Osteocyte (in vitro differentiated cells): ENCODE results near the gene ANXA4. TPM values are rescaled to one million over a fixed set of nuclear protein-coding genes. Genes with fewer than 3 reads are reported as not detected.

Experiments
- DNase-seq: peaks from one replicate; pipeline ENCODE4 v3.0.0; 2021; ENCODE audit warnings: mixed read lengths; ENCODE audit not compliant: unreplicated experiment; ENCODE audit errors: extremely low spot score
- H3K27ac Mint-ChIP-seq: one replicate; pipeline ENCODE4 v1.8.0; 2021; ENCODE audit warnings: mild to moderate bottlenecking, mixed read lengths; ENCODE audit not compliant: unreplicated experiment
- H3K27me3 Mint-ChIP-seq: one replicate; pipeline ENCODE4 v1.8.0; 2021; ENCODE audit warnings: mixed read lengths; ENCODE audit not compliant: unreplicated experiment
- H3K36me3 Mint-ChIP-seq: one replicate; pipeline ENCODE4 v1.8.0; 2021; ENCODE audit warnings: mixed read lengths; ENCODE audit not compliant: unreplicated experiment
- H3K4me1 Mint-ChIP-seq: one replicate; pipeline ENCODE4 v1.8.0; 2021; ENCODE audit warnings: mixed read lengths; ENCODE audit not compliant: unreplicated experiment
- H3K4me3 Mint-ChIP-seq: one replicate; pipeline ENCODE4 v1.8.0; 2021; ENCODE audit warnings: mild to moderate bottlenecking, moderate library complexity, mixed read lengths; ENCODE audit not compliant: unreplicated experiment
- H3K9me3 Mint-ChIP-seq: one replicate; pipeline ENCODE4 v1.8.0; 2021; ENCODE audit warnings: mixed read lengths; ENCODE audit not compliant: unreplicated experiment
- total RNA-seq: library from RNA; stranded (reverse); gene quantifications from 2 replicates; pipeline ENCODE4 v1.2.1, GENCODE V29; 2021
- TF ChIP-seq, protein P1 (sequence below): fragments of 200-600 bp; sonication (generic); IDR thresholded peaks from 2 replicates; pipeline ENCODE4 v1.5.0; 2021; ENCODE audit warnings: antibody characterized with exemption, mild to moderate bottlenecking, moderate library complexity

The ANXA4 gene
- total RNA-seq, 1 donor from 2014 or later, result 76.6 TPM

DNA sequence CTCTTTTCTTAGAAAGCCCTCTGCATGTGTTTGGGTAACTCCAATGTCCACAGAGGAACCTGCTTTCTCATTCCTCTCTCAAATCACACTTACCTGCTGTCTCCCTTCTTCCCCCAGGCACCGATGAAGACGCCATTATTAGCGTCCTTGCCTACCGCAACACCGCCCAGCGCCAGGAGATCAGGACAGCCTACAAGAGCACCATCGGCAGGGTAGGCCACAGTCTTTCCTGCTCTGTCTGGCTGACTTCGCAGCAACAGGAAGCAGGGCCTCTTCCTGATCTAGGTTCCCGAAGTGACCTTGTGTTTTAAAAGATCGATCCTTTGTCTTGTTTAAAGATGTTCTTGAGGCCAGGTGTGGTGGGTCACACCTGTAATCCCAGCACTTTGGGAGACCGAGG is 62.5 kb downstream of the ANXA4 start:
- Mint-ChIP-seq H3K4me3 (no peak overlapping the region), H3K4me1 (peaks cover 2% of the 10 kb centered on the region), H3K27ac (no peak overlapping the region), H3K27me3 (no peaks in the 10 kb centered on the region), H3K9me3 (no peaks in the 10 kb centered on the region), H3K36me3 (peaks cover 26% of the 10 kb centered on the region)
- TF ChIP-seq, protein P1, sequence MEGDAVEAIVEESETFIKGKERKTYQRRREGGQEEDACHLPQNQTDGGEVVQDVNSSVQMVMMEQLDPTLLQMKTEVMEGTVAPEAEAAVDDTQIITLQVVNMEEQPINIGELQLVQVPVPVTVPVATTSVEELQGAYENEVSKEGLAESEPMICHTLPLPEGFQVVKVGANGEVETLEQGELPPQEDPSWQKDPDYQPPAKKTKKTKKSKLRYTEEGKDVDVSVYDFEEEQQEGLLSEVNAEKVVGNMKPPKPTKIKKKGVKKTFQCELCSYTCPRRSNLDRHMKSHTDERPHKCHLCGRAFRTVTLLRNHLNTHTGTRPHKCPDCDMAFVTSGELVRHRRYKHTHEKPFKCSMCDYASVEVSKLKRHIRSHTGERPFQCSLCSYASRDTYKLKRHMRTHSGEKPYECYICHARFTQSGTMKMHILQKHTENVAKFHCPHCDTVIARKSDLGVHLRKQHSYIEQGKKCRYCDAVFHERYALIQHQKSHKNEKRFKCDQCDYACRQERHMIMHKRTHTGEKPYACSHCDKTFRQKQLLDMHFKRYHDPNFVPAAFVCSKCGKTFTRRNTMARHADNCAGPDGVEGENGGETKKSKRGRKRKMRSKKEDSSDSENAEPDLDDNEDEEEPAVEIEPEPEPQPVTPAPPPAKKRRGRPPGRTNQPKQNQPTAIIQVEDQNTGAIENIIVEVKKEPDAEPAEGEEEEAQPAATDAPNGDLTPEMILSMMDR, result no peak
- peak; percentile 53 for DNase-seq

DNA sequence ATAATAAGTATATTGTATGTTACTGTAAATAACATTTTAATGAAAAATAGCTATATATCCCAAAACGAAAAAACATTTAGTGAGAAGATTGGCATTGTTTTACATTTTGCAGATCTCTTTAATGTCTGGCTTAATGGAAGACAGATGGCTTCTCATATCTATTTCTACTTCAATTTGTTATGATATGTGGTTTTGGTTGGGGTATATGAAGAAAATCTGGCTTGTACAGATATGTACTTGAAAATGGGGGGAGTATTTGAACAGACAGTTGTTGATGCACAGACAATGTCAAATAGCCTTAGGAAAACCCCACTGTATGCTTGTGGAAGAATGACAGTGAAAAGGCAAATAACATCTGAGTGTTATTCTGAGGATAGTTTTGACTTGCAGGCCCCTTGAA is 64.0 kb downstream of the ANXA4 start:
- no peak overlapping the region for H3K27ac Mint-ChIP-seq
- no peaks in the 10 kb centered on the region for H3K27me3 Mint-ChIP-seq
- no peaks in the 10 kb centered on the region for H3K9me3 Mint-ChIP-seq
- TF ChIP-seq, protein P1, result no peak
- H3K4me3 Mint-ChIP-seq, result no peak overlapping the region
- DNase-seq, result no peak
- H3K4me1 Mint-ChIP-seq, result peaks cover 2% of the 10 kb centered on the region
- H3K36me3 Mint-ChIP-seq, result peaks cover 30% of the 10 kb centered on the region

DNA sequence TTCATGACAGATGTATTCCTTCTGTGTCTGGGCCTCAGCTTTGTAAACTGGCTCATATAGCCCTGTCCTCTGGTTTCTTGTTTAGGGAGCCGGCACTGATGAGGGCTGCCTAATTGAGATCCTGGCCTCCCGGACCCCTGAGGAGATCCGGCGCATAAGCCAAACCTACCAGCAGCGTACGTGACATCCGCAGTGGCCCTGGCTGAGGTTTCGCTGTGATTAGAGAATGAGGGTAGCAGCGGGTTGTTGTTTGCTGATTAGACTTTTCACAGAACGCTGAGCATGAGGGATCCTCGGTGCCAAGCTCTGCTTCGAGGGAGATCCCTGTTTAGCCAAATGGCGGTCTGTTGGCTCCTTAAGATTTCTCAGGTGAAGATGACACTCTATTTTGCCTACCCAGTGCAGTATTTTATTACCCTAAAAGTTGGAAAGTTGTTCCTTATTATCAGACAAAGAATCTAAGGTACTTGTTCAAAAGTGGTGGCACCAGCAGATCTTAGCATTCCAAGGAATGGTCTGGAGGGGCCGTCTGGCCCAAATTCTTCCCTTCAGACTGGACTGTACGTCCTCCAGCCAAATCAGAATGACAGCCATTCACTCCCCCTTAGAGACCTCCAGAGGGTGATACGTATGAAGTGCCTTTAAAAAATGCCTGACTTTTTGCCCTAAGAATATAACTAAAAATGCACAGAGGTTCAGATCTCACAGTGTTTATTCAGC is 66.0 kb downstream of the ANXA4 start:
- Mint-ChIP-seq H3K36me3 (peaks cover 32% of the 10 kb centered on the region), H3K4me3 (no peak overlapping the region), H3K27me3 (no peaks in the 10 kb centered on the region), H3K27ac (no peak overlapping the region), H3K4me1 (peaks cover 2% of the 10 kb centered on the region), H3K9me3 (no peaks in the 10 kb centered on the region)
- DNase-seq, result peak; percentile 59
- TF ChIP-seq, protein P1, result no peak

DNA sequence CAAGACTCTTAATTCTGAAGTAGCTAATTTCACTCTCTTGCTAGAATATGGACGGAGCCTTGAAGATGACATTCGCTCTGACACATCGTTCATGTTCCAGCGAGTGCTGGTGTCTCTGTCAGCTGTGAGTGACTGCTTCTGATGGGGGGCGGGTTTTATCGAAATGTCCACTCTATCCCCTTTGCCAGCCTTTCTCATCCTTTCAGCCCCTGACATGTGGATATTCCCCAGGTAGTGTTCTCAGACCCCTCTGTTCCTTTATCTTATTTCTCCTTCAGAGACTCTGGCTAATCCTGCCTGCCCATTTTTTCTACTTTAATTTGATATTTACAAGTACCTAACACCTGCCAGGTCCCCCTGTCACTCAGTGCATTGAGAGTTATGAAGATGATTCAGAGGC is 68.6 kb downstream of the ANXA4 start:
- H3K4me1 Mint-ChIP-seq, result no peaks in the 10 kb centered on the region
- H3K27me3 Mint-ChIP-seq, result no peaks in the 10 kb centered on the region
- TF ChIP-seq, protein P1, result no peak
- DNase-seq, result peak; percentile 27
- no peak overlapping the region for H3K27ac Mint-ChIP-seq
- no peaks in the 10 kb centered on the region for H3K9me3 Mint-ChIP-seq
- H3K36me3 Mint-ChIP-seq, result peaks cover 30% of the 10 kb centered on the region
- H3K4me3 Mint-ChIP-seq, result no peak overlapping the region

- Mint-ChIP-seq H3K27ac (no peak overlapping the region), H3K4me1 (no peaks in the 10 kb centered on the region), H3K4me3 (no peak overlapping the region)
Observed at GRCh38 chr2:69811018-69811417, 69.1 kb downstream of the ANXA4 start.

More at GRCh38 chr2:69811018-69811417, 69.1 kb downstream of the ANXA4 start:
- TF ChIP-seq, protein P1, result no peak
- peak; percentile 23 for DNase-seq
- H3K27me3 Mint-ChIP-seq, result no peaks in the 10 kb centered on the region
- peaks cover 28% of the 10 kb centered on the region for H3K36me3 Mint-ChIP-seq
- no peaks in the 10 kb centered on the region for H3K9me3 Mint-ChIP-seq
